Osteoblast (primary cell): ENCODE measurements around the gene MTRF1. TPM values are rescaled to one million over a fixed set of nuclear protein-coding genes. Genes with fewer than 3 reads are reported as not detected.

Experiments used
- DNase-seq: peaks from one replicate; pipeline ENCODE4 v3.0.0; 2011; ENCODE audit warnings: low spot score, mixed read lengths; ENCODE audit not compliant: insufficient read length; ENCODE audit errors: missing footprints
- H2AFZ ChIP-seq: 2 replicates; pipeline ENCODE4 v1.6.0; 2011; ENCODE audit warnings: mild to moderate bottlenecking, low read length
- H3K27ac ChIP-seq: 2 replicates; pipeline ENCODE4 v1.5.1; 2011; ENCODE audit warnings: mild to moderate bottlenecking, low read depth, low read length, moderate library complexity
- H3K27me3 ChIP-seq: 2 replicates; pipeline ENCODE4 v1.6.0; 2012; ENCODE audit warnings: mild to moderate bottlenecking, control low read depth, inconsistent platforms, low read length, moderate library complexity; ENCODE audit not compliant: insufficient read depth
- H3K36me3 ChIP-seq: 2 replicates; pipeline ENCODE4 v1.5.1; 2011; ENCODE audit warnings: mild to moderate bottlenecking, low read length, control low read depth, moderate library complexity; ENCODE audit not compliant: insufficient read depth
- H3K4me1 ChIP-seq: 2 replicates; pipeline ENCODE4 v1.5.1; 2011; ENCODE audit warnings: mild to moderate bottlenecking, low read length, control low read depth, moderate library complexity; ENCODE audit not compliant: insufficient read depth
- H3K4me2 ChIP-seq: 2 replicates; pipeline ENCODE4 v1.6.0; 2011; ENCODE audit warnings: mild to moderate bottlenecking, low read length; ENCODE audit not compliant: insufficient read depth
- H3K4me3 ChIP-seq: fragments of 200-600 bp; sonication (generic); 3 replicates; pipeline ENCODE4 v1.5.1; 2012; ENCODE audit warnings: mild to moderate bottlenecking, low read length, inconsistent platforms; ENCODE audit not compliant: insufficient read depth
- H3K79me2 ChIP-seq: 2 replicates; pipeline ENCODE4 v1.6.0; 2012; ENCODE audit warnings: mild to moderate bottlenecking, low read length, control low read depth, inconsistent platforms; ENCODE audit not compliant: insufficient read depth
- H3K9me3 ChIP-seq: 2 replicates; pipeline ENCODE4 v1.5.1; 2011; ENCODE audit warnings: low read depth, low read length, control low read depth
- H4K20me1 ChIP-seq: 2 replicates; pipeline ENCODE4 v1.6.0; 2012; ENCODE audit warnings: mild to moderate bottlenecking, low read length, control low read depth; ENCODE audit not compliant: insufficient read depth
- CTCF ChIP-seq: IDR thresholded peaks from 2 replicates; pipeline ENCODE4 v1.5.1; 2011; ENCODE audit warnings: mild to moderate bottlenecking, low read depth, low read length, moderate library complexity; ENCODE audit errors: extremely low read depth
- total RNA-seq: library from RNA; depleted of rRNA; stranded (reverse); fragments of >200 nt; gene quantifications from 2 replicates; pipeline ENCODE4 v1.2.3, GENCODE V29; 2012

The MTRF1 gene
- total RNA-seq, 1 donor = 6.9 TPM

- no peaks in the 10 kb centered on the region for H3K36me3 ChIP-seq
- no peaks in the 10 kb centered on the region for H4K20me1 ChIP-seq
- no peaks in the 10 kb centered on the region for H3K27me3 ChIP-seq
- H3K9me3 ChIP-seq = no peaks in the 10 kb centered on the region
- no peaks in the 10 kb centered on the region for H3K79me2 ChIP-seq
- TF ChIP-seq CTCF = no peak
- H3K27ac ChIP-seq = no peak overlapping the region
- no peak overlapping the region for H2AFZ ChIP-seq
- H3K4me2 ChIP-seq = no peak overlapping the region
- H3K4me3 ChIP-seq = no peak overlapping the region
- no peaks in the 10 kb centered on the region for H3K4me1 ChIP-seq
- no peak for DNase-seq
Observed at GRCh38 chr13:41206467-41206866, 56.9 kb downstream of the MTRF1 start.

- TF ChIP-seq CTCF = no peak
- no peak overlapping the region for H3K27ac ChIP-seq
- H3K9me3 ChIP-seq = no peaks in the 10 kb centered on the region
- H3K27me3 ChIP-seq = no peaks in the 10 kb centered on the region
- H4K20me1 ChIP-seq = no peaks in the 10 kb centered on the region
- no peaks in the 10 kb centered on the region for H3K36me3 ChIP-seq
- no peaks in the 10 kb centered on the region for H3K79me2 ChIP-seq
- no peaks in the 10 kb centered on the region for H3K4me1 ChIP-seq
- no peak overlapping the region for H2AFZ ChIP-seq
- DNase-seq = no peak
- H3K4me3 ChIP-seq = no peak overlapping the region
- no peak overlapping the region for H3K4me2 ChIP-seq
Observed at GRCh38 chr13:41203810-41204209, 59.6 kb downstream of the MTRF1 start.

GRCh38 chr13:41200126-41200525, 63.2 kb downstream of the MTRF1 start:
- H3K79me2 ChIP-seq = no peaks in the 10 kb centered on the region
- no peaks in the 10 kb centered on the region for H4K20me1 ChIP-seq
- no peaks in the 10 kb centered on the region for H3K36me3 ChIP-seq
- no peak overlapping the region for H3K4me2 ChIP-seq
- no peak overlapping the region for H2AFZ ChIP-seq
- no peak overlapping the region for H3K27ac ChIP-seq
- no peak overlapping the region for H3K4me3 ChIP-seq
- no peak for DNase-seq
- no peaks in the 10 kb centered on the region for H3K27me3 ChIP-seq
- no peaks in the 10 kb centered on the region for H3K9me3 ChIP-seq
- no peaks in the 10 kb centered on the region for H3K4me1 ChIP-seq
- TF ChIP-seq CTCF = no peak

GRCh38 chr13:41199526-41199925, 63.9 kb downstream of the MTRF1 start:
- no peak for DNase-seq
- no peaks in the 10 kb centered on the region for H3K79me2 ChIP-seq
- no peak overlapping the region for H3K4me2 ChIP-seq
- H3K27me3 ChIP-seq = no peaks in the 10 kb centered on the region
- no peaks in the 10 kb centered on the region for H3K4me1 ChIP-seq
- no peak overlapping the region for H3K27ac ChIP-seq
- H4K20me1 ChIP-seq = no peaks in the 10 kb centered on the region
- H2AFZ ChIP-seq = no peak overlapping the region
- H3K4me3 ChIP-seq = no peak overlapping the region
- no peaks in the 10 kb centered on the region for H3K36me3 ChIP-seq
- no peak for TF ChIP-seq CTCF
- no peaks in the 10 kb centered on the region for H3K9me3 ChIP-seq
